SHP77 (cell line): Measurements from ENCODE around the gene C2orf66.

Source experiments
- DNase-seq, 2 experiments: peaks; one replicate each; lab custom pipeline; 2025; lab: John Stamatoyannopoulos, UW

C2orf66 gene

GRCh38 chr2:196759378-196759706, 49.8 kb downstream of the C2orf66 start:
- no peak for DNase-seq

- no peak for DNase-seq
Measured at GRCh38 chr2:196758474-196759377, 50.4 kb downstream of the C2orf66 start.
